DND-41 (cell line): Measurements from ENCODE around the gene GABBR2.

ENCODE experiments used
- ATAC-seq: fragments of 200-7000 bp; cut with Tn5 transposase; 3 replicates; pipeline ENCODE4 v1.9.1; 2021; ENCODE audit warnings: low read depth; ENCODE audit not compliant: insufficient read depth
- DNase-seq: peaks from one replicate; pipeline ENCODE4 v3.0.0-alpha.2; 2020
- H2AFZ ChIP-seq: 2 replicates; pipeline ENCODE4 v1.6.0; 2012; ENCODE audit warnings: low read depth, low read length
- H3K27ac ChIP-seq: 2 replicates; pipeline ENCODE4 v1.5.1; 2012; ENCODE audit warnings: low read length, inconsistent platforms
- H3K27me3 ChIP-seq: fragments of 200-600 bp; sonication (generic); 2 replicates; pipeline ENCODE4 v1.6.0; 2012; ENCODE audit warnings: low read length, mild to moderate bottlenecking, inconsistent platforms; ENCODE audit not compliant: insufficient read depth, poor library complexity
- H3K36me3 ChIP-seq: 2 replicates; pipeline ENCODE4 v1.5.1; 2012; ENCODE audit warnings: low read length, inconsistent platforms; ENCODE audit not compliant: insufficient read depth
- H3K4me1 ChIP-seq: 2 replicates; pipeline ENCODE4 v1.5.1; 2012; ENCODE audit warnings: mild to moderate bottlenecking, low read length; ENCODE audit not compliant: insufficient read depth
- H3K4me2 ChIP-seq: 2 replicates; pipeline ENCODE4 v1.6.0; 2012; ENCODE audit warnings: mild to moderate bottlenecking, moderate library complexity, low read length, inconsistent platforms; ENCODE audit not compliant: insufficient read depth
- H3K4me3 ChIP-seq, 2 experiments: fragments of 200-600 bp in 1 of 2; shearing (Covaris generic) in 1 of 2; 2 replicates each; pipeline ENCODE4 v1.5.1; 2012 to 2016; ENCODE audit warnings: inconsistent platforms in 2 of 2, low read length in 2 of 2, mild to moderate bottlenecking in 2 of 2, low read depth in 1 of 2, moderate library complexity in 1 of 2
- H3K79me2 ChIP-seq: 2 replicates; pipeline ENCODE4 v1.6.0; 2012; ENCODE audit warnings: low read length, inconsistent platforms; ENCODE audit not compliant: insufficient read depth
- H3K9ac ChIP-seq: 2 replicates; pipeline ENCODE4 v1.6.0; 2012; ENCODE audit warnings: low read depth, mild to moderate bottlenecking, inconsistent platforms, low read length, moderate library complexity
- H3K9me3 ChIP-seq: 2 replicates; pipeline ENCODE4 v1.5.1; 2012; ENCODE audit warnings: low read length, moderate library complexity, mild to moderate bottlenecking, inconsistent platforms; ENCODE audit not compliant: insufficient read depth, severe bottlenecking
- H4K20me1 ChIP-seq: 2 replicates; pipeline ENCODE4 v1.6.0; 2012; ENCODE audit warnings: low read length; ENCODE audit not compliant: insufficient read depth
- CTCF ChIP-seq: IDR thresholded peaks from 2 replicates; pipeline ENCODE4 v1.5.1; 2012; ENCODE audit warnings: borderline replicate concordance, low read length, moderate library complexity, mild to moderate bottlenecking; ENCODE audit not compliant: poor library complexity, severe bottlenecking; ENCODE audit errors: extremely low read depth
- EZH2 ChIP-seq: IDR thresholded peaks from 3 replicates; pipeline ENCODE4 v1.6.1; 2012; ENCODE audit warnings: borderline replicate concordance, low read depth, mild to moderate bottlenecking, moderate library complexity, low read length, inconsistent platforms; ENCODE audit not compliant: severe bottlenecking

The GABBR2 gene

GRCh38 chr9:98334796-98335195 lies 373.9 kb downstream of the GABBR2 start:
- no peaks in the 10 kb centered on the region for H3K9me3 ChIP-seq

GRCh38 chr9:98333703-98334582 lies 374.8 kb downstream of the GABBR2 start:
- Histone ChIP-seq H3K79me2 (no peaks in the 10 kb centered on the region), H3K27me3 (no peaks in the 10 kb centered on the region), H3K9ac (no peak overlapping the region), H3K9me3 (no peaks in the 10 kb centered on the region), H3K36me3 (no peaks in the 10 kb centered on the region), H3K4me3 (no peak overlapping the region), H2AFZ (no peak overlapping the region), H3K4me1 (no peaks in the 10 kb centered on the region), H4K20me1 (no peaks in the 10 kb centered on the region), H3K27ac (no peak overlapping the region), H3K4me2 (no peak overlapping the region)
- TF ChIP-seq CTCF, result no peak
- no peak for TF ChIP-seq EZH2
- ATAC-seq (no peak), DNase-seq (no peak)

More at GRCh38 chr9:98334796-98335195, 373.9 kb downstream of the GABBR2 start:
- ATAC-seq (no peak), DNase-seq (no peak)
- Histone ChIP-seq H3K4me1 (no peaks in the 10 kb centered on the region), H3K27ac (no peak overlapping the region), H3K4me3 (no peak overlapping the region), H3K79me2 (no peaks in the 10 kb centered on the region), H3K27me3 (no peaks in the 10 kb centered on the region), H4K20me1 (no peaks in the 10 kb centered on the region), H3K9ac (no peak overlapping the region), H3K36me3 (no peaks in the 10 kb centered on the region), H2AFZ (no peak overlapping the region), H3K4me2 (no peak overlapping the region)
- no peak for TF ChIP-seq EZH2
- TF ChIP-seq CTCF, result no peak

DNA sequence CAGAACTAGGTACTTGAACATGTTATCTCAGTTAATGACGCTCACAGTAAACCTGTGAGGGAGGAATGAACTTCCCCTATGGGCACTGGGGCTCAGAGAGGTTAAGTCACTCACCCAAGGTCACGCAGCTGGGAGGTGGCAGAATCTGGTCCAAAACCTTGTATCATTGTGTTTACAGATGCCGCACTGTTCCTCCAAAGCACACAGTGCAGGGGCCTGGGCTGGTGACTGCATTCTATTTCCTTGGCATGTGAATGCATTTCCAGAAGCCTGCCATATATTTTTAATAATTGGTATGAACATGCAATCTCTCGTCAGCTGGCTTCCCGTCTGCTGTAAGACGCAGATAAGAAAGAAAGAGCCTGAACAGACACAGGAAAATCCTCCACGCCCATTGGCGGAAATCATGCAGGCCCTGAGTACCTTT lies 376.3 kb downstream of the GABBR2 start:
- H2AFZ ChIP-seq, result no peak overlapping the region
- H3K4me2 ChIP-seq, result no peak overlapping the region
- H3K36me3 ChIP-seq, result no peaks in the 10 kb centered on the region
- no peaks in the 10 kb centered on the region for H3K27me3 ChIP-seq
- DNase-seq (no peak), ATAC-seq (no peak)
- H4K20me1 ChIP-seq, result no peaks in the 10 kb centered on the region
- H3K9ac ChIP-seq, result no peak overlapping the region
- no peaks in the 10 kb centered on the region for H3K4me1 ChIP-seq
- no peaks in the 10 kb centered on the region for H3K9me3 ChIP-seq
- H3K79me2 ChIP-seq, result no peaks in the 10 kb centered on the region
- TF ChIP-seq CTCF, result no peak
- no peak for TF ChIP-seq EZH2
- no peak overlapping the region for H3K27ac ChIP-seq
- H3K4me3 ChIP-seq, result no peak overlapping the region
